Large intestine (tissue), 3 donors: ENCODE data around the gene ASB2. TPM values are rescaled to one million over a fixed set of nuclear protein-coding genes. Genes with fewer than 3 reads are reported as not detected.

Source experiments
- DNase-seq, 2 donors: peaks; one replicate each; pipeline versions ENCODE4 v3.0.0 to v3.0.0-alpha.2; 2013
- H3K27ac ChIP-seq: one replicate; pipeline ENCODE4 v1.5.1; 2013; ENCODE audit warnings: low read length
- H3K27me3 ChIP-seq: 2 replicates; pipeline ENCODE4 v1.6.1; 2013; ENCODE audit warnings: low read length; ENCODE audit not compliant: control insufficient read depth, insufficient read depth
- H3K36me3 ChIP-seq: 2 replicates; pipeline ENCODE4 v1.6.1; 2013; ENCODE audit warnings: low read length; ENCODE audit not compliant: control insufficient read depth, insufficient read depth
- H3K4me1 ChIP-seq: one replicate; pipeline ENCODE4 v1.6.1; 2013; ENCODE audit warnings: low read length; ENCODE audit not compliant: control insufficient read depth, insufficient read depth
- H3K4me3 ChIP-seq: one replicate; pipeline ENCODE4 v1.5.1; 2013; ENCODE audit warnings: low read length
- H3K9me3 ChIP-seq: one replicate; pipeline ENCODE4 v1.6.1; 2013; ENCODE audit warnings: mild to moderate bottlenecking, low read depth, low read length, moderate library complexity; ENCODE audit not compliant: control insufficient read depth
- WGBS: methylation state at CpG from one replicate; pipeline ENCODE4 v1.1.5; 2013; ENCODE audit warnings: low lambda C conversion rate; ENCODE audit not compliant: insufficient coverage; 5-methylcytosine and 5-hydroxymethylcytosine counted together
- polyA plus RNA-seq: library from polyadenylated mRNA; unstranded; fragments of 120-200 nt; gene quantifications from one replicate; pipeline ENCODE4 v1.2.1, GENCODE V29; 2013

Gene ASB2
- polyA plus RNA-seq, 1 donor: 12.1 TPM

- no peak for DNase-seq
- no peak overlapping the region for H3K27ac ChIP-seq
- no peak overlapping the region for H3K4me3 ChIP-seq
- peaks cover 2% of the 10 kb centered on the region for H3K4me1 ChIP-seq
- WGBS: 90% methylated on average over 2 of the region's 6 CpGs
- no peaks in the 10 kb centered on the region for H3K9me3 ChIP-seq
- H3K27me3 ChIP-seq: peaks cover 11% of the 10 kb centered on the region
- no peaks in the 10 kb centered on the region for H3K36me3 ChIP-seq
Measured at GRCh38 chr14:93993382-93993781, 17.0 kb upstream of the ASB2 start.

GRCh38 chr14:93991649-93992048 is 15.3 kb upstream of the ASB2 start:
- no peak for DNase-seq
- Histone ChIP-seq H3K4me3 (no peak overlapping the region), H3K4me1 (no peaks in the 10 kb centered on the region), H3K36me3 (no peaks in the 10 kb centered on the region), H3K9me3 (no peaks in the 10 kb centered on the region), H3K27ac (no peak overlapping the region), H3K27me3 (peaks cover 11% of the 10 kb centered on the region)
- no CpG with 5 or more reads among the region's 4 CpGs for WGBS

DNA sequence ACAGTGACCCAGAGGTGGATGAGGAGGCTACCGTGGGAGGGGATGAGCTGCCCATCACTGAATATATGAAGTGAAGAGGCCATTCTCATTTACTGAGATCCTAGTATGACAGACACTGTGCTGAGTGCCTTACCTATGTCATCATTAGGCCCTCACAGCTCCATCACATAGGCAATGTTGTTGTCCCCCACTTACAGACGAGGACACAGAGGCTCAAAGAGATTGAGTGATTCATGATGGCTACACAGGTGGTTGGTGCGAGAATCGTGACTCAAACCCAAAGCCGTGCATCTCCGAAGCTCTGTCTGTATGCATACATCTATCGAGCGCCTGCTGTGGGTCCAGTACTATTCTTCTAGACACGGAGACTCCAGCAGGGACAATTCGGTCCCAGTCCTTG is 14.8 kb upstream of the ASB2 start:
- WGBS: no CpG with 5 or more reads among the region's 10 CpGs
- no peak for DNase-seq
- no peaks in the 10 kb centered on the region for H3K36me3 ChIP-seq
- no peaks in the 10 kb centered on the region for H3K4me1 ChIP-seq
- H3K9me3 ChIP-seq: no peaks in the 10 kb centered on the region
- H3K4me3 ChIP-seq: no peak overlapping the region
- no peak overlapping the region for H3K27ac ChIP-seq
- H3K27me3 ChIP-seq: peaks cover 11% of the 10 kb centered on the region

- Histone ChIP-seq H3K27ac (no peak overlapping the region), H3K27me3 (peaks cover under 1% of the 10 kb centered on the region), H3K4me1 (no peaks in the 10 kb centered on the region), H3K4me3 (no peak overlapping the region), H3K36me3 (no peaks in the 10 kb centered on the region), H3K9me3 (no peaks in the 10 kb centered on the region)
- 0% methylated on average over 1 of the region's 4 CpGs for WGBS
- DNase-seq: no peak
Measured at GRCh38 chr14:93989939-93990338, 13.6 kb upstream of the ASB2 start.

- Histone ChIP-seq H3K27ac (no peak overlapping the region), H3K9me3 (no peaks in the 10 kb centered on the region), H3K4me1 (no peaks in the 10 kb centered on the region), H3K4me3 (no peak overlapping the region), H3K36me3 (no peaks in the 10 kb centered on the region), H3K27me3 (no peaks in the 10 kb centered on the region)
- WGBS: no CpG with 5 or more reads among the region's 3 CpGs
- no peak for DNase-seq
Measured at GRCh38 chr14:93987815-93988476, 11.6 kb upstream of the ASB2 start.

GRCh38 chr14:93987376-93987775 is 11.0 kb upstream of the ASB2 start:
- no CpG with 5 or more reads among the region's 12 CpGs for WGBS
- Histone ChIP-seq H3K27me3 (no peaks in the 10 kb centered on the region), H3K27ac (no peak overlapping the region), H3K9me3 (no peaks in the 10 kb centered on the region), H3K36me3 (no peaks in the 10 kb centered on the region), H3K4me3 (no peak overlapping the region), H3K4me1 (no peaks in the 10 kb centered on the region)
- no peak for DNase-seq

- WGBS: no CpG with 5 or more reads among the region's 9 CpGs
Measured at GRCh38 chr14:93986955-93987354, 10.6 kb upstream of the ASB2 start.

GRCh38 chr14:93984987-93985410 is 8.6 kb upstream of the ASB2 start:
- H3K9me3 ChIP-seq: no peaks in the 10 kb centered on the region
- no peaks in the 10 kb centered on the region for H3K36me3 ChIP-seq
- no peak overlapping the region for H3K4me3 ChIP-seq
- H3K27ac ChIP-seq: no peak overlapping the region
- peaks cover 10% of the 10 kb centered on the region for H3K4me1 ChIP-seq
- no peaks in the 10 kb centered on the region for H3K27me3 ChIP-seq
- peak in 1 of 2 donors; percentile 47 for DNase-seq
- WGBS: no CpG with 5 or more reads among the region's 7 CpGs

More at GRCh38 chr14:93986955-93987354, 10.6 kb upstream of the ASB2 start:
- no peak overlapping the region for H3K27ac ChIP-seq
- H3K9me3 ChIP-seq: no peaks in the 10 kb centered on the region
- no peaks in the 10 kb centered on the region for H3K36me3 ChIP-seq
- H3K27me3 ChIP-seq: no peaks in the 10 kb centered on the region
- DNase-seq: no peak
- H3K4me1 ChIP-seq: peaks cover 1% of the 10 kb centered on the region
- no peak overlapping the region for H3K4me3 ChIP-seq

GRCh38 chr14:93984070-93984469 is 7.7 kb upstream of the ASB2 start:
- no peak overlapping the region for H3K4me3 ChIP-seq
- no peaks in the 10 kb centered on the region for H3K27me3 ChIP-seq
- H3K9me3 ChIP-seq: no peaks in the 10 kb centered on the region
- WGBS: no CpG with 5 or more reads among the region's 3 CpGs
- H3K36me3 ChIP-seq: no peaks in the 10 kb centered on the region
- no peak overlapping the region for H3K27ac ChIP-seq
- DNase-seq: no peak
- H3K4me1 ChIP-seq: peaks cover 10% of the 10 kb centered on the region

DNA sequence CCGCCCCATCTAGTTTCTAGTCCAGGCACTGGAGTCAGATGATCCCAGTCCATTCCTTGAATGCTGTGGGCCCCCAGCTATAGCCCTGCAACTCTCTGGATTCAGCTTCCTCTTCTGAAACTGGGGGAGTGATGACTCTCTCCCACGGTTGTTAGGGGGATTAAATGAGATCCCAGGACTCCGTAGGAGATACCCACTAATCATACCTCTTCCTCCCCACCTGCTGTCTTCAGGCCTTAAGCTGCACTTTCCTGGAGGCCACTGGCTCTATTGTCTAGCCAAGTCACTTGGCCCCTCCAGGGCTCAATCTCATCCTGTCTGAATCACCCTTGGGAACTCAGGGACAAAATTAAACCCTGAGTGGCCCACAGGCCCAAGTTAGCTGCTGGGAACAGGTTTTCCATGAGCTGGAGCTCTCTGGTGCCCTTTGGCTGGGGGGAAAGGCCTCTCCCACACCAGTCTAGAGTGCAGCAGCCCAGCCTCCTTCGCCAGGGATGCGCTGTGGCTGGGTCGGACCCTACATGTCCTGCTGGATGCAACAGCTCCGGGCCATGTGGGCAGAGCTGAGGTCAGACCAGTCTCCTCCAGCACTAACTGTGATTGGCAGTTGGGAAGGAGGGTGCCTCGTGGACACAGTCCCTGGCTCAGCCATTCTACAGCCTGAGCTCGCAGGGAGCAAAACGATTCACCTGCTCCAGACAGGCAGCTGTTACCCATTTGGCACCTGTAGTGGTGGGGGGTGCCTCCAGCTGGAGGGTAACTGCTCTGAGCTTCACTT is 6.0 kb upstream of the ASB2 start:
- H3K4me1 ChIP-seq: peaks cover 10% of the 10 kb centered on the region
- H3K4me3 ChIP-seq: no peak overlapping the region
- DNase-seq: no peak
- H3K27ac ChIP-seq: no peak overlapping the region
- H3K9me3 ChIP-seq: no peaks in the 10 kb centered on the region
- H3K36me3 ChIP-seq: no peaks in the 10 kb centered on the region
- WGBS: no CpG with 5 or more reads among the region's 10 CpGs
- H3K27me3 ChIP-seq: no peaks in the 10 kb centered on the region
